NCI-H187 treated with DMSO at 0.1 percent for 48 hours (cell line): Measurements from ENCODE around the gene TUBB.
"Not testable (repeated sequence)": the region's sequence is repeated elsewhere in the genome, so short reads cannot be mapped to it uniquely, and the experiment has no call there.

Source experiments
- DNase-seq: peaks from one replicate; lab custom pipeline; 2025; lab: John Stamatoyannopoulos, UW

The TUBB gene

GRCh38 chr6:30719356-30719755 is 796 bp upstream of the TUBB start:
- no peak for DNase-seq

GRCh38 chr6:30720738-30721197 is 616 bp downstream of the TUBB start:
- DNase-seq, result no peak

- peak; percentile 38 for DNase-seq
These were observed 1.3 kb downstream of the TUBB start for GRCh38 chr6:30721198-30722024.

- not testable (repeated sequence) for DNase-seq
These were observed 1.8 kb downstream of the TUBB start for GRCh38 chr6:30722025-30722279.

GRCh38 chr6:30722280-30723112 is 2.3 kb downstream of the TUBB start:
- no peak for DNase-seq

- not testable (repeated sequence) for DNase-seq
These were observed 3.1 kb downstream of the TUBB start for GRCh38 chr6:30723159-30723842.

- DNase-seq, result not testable (repeated sequence)
These were observed 3.9 kb downstream of the TUBB start for GRCh38 chr6:30723843-30724741.

GRCh38 chr6:30724906-30725667 is 4.9 kb downstream of the TUBB start:
- DNase-seq, result no peak

GRCh38 chr6:30725713-30726505 is 5.8 kb downstream of the TUBB start:
- no peak for DNase-seq

- no peak for DNase-seq
These were observed 6.6 kb downstream of the TUBB start for GRCh38 chr6:30726506-30727413.

GRCh38 chr6:30727920-30728553 is 7.9 kb downstream of the TUBB start:
- no peak for DNase-seq

- peak; percentile 36 for DNase-seq
These were observed 10.7 kb downstream of the TUBB start for GRCh38 chr6:30730601-30731435.

- no peak for DNase-seq
These were observed 12.2 kb downstream of the TUBB start for GRCh38 chr6:30732237-30732943.

GRCh38 chr6:30735668-30736314 is 15.6 kb downstream of the TUBB start:
- no peak for DNase-seq

- no peak for DNase-seq
These were observed 18.4 kb downstream of the TUBB start for GRCh38 chr6:30738532-30738931.

GRCh38 chr6:30740540-30740870 is 20.4 kb downstream of the TUBB start:
- DNase-seq, result no peak
